ENCODE measurements around the gene FAM227B.
"Not testable (repeated sequence)": the region's sequence is repeated elsewhere in the genome, so short reads cannot be mapped to it uniquely, and the experiment has no call there.

The FAM227B gene

GRCh38 chr15:49435174-49435573 is 185.4 kb downstream of the FAM227B start:
- peak; percentile 39 for DNase-seq

DNA sequence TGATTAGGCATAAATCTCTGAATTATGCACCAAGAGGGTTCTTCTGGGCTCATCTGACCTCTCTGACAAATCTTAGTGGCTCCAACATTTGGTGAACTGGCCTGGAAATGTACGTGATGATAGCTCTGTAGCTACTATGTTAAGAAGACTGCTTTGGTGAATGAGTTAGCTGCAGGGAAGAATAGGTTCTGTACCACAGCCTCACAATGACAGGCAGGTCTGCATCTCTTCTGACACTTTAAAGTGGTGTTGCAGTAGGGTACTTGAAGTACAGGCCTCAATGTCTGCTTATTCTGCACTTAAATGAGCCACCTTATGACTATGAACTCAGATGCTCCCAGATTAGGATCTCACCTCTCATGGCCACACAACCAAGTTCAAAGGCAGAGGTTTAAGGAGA is 190.6 kb downstream of the FAM227B start:
- no peak for DNase-seq

DNA sequence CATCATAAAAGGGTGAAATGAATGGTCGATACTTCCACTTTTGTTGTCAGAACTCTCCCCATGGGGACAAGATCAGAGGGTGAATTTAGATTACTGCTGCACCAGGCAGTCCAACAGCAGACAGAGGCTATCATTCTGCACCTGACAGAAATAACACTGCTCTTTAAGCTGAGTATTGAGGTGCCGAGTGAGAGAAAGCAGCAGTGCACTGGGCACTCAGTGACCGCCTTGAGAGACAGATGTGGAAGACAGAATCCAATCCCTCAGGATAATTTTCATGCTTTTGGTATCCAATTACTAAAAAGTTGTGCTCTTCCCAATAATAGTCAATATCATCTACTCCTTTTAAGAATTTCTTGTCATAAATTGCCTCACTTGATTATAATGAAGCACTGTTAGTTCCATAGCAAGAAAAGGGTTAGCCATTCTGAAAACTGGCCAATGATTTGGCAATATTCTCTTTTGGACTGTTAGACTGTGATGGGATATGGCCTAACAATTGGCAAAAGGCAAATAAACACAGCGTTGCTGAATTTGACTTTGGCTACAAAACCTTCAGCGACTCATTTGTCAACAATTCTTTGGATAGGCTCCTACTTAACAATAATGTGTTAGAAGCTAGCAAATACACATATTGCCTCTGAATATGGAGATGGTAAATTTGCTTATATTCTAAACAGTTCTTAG is 192.1 kb downstream of the FAM227B start:
- DNase-seq = peak; percentile 37

GRCh38 chr15:49427372-49427771 is 193.2 kb downstream of the FAM227B start:
- no peak for DNase-seq

GRCh38 chr15:49424954-49425353 is 195.7 kb downstream of the FAM227B start:
- DNase-seq = peak; percentile 37

DNA sequence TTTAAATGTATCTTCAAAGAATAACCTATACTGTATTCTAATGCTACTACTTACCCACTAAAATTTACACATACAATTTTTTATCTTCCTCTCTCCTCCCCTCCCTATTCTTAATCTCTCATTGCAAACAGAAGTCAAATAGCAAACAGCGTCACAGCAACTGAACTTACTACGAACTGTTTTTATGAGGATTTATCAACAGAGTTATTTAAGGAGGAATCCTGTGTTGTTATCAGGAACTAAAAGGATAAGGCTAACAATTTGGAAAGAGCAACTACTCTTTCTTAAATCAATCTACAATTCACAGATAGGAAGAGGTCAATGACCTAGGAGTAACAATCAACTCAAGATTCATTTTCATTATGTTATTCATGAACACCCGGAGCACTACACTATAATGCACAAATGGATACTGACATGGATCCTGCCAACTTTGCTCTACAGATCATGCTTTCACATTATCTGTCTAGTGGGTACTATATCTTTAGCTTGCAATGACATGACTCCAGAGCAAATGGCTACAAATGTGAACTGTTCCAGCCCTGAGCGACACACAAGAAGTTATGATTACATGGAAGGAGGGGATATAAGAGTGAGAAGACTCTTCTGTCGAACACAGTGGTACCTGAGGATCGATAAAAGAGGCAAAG is 196.6 kb downstream of the FAM227B start:
- DNase-seq = peak; percentile 15

DNA sequence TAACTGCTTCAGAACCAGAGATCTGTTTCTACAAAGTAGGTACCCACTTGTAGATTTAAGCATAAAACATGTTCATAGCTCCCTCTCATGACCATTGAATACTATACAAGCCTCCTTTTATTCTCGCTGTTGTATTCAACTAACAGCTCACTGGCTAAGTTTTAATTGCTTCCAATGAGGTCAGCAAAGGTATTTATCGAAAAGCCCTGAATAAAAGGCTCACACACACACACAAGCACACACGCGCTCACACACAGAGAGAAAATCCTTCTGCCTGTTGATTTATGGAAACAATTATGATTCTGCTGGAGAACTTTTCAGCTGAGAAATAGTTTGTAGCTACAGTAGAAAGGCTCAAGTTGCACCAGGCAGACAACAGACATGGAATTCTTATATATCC is 197.6 kb downstream of the FAM227B start, which contains the start of gene FGF7:
FGF7 (plus strand) TSS at position 222 of the 400 bp plus-strand sequence. CDS start 1,056 bp downstream, outside the sequence.
- peak; percentile 83 for DNase-seq

DNA sequence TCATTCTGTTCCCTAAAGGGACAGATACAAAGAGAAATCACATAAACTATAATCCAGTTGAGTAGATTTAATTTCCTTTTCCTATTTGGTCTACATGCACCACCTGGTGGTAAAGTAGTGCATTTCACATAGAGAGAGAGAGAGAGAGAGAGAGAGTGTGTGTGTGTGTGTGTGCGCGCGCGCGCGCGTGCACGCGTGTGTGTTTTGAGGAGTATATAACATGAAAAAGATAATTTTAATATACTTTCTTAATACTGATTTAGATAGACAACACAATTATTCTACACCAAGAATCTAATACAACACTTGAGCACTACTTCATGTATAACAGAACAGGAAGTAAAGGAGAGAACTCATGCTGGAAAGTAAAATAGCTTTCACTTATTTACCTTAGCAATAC is 198.6 kb downstream of the FAM227B start:
- peak; percentile 77 for DNase-seq

DNA sequence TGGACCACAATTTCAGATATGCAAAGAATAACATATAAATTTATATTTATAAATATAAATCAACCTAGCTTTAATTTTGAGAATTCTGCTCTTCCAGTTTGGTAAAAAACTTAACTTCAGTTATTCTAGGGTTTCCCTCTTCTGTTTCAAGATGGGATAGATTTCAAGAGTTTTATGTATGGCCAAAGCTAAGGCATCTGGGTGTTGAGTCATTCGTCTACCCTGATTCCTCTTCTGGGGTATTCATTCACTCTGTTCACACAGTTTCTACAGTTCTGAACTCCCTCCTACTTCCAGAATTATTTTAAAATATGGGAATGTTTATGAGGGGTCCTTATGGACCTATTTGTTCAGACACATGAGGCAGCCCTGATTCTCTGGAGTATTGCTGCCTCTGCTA is 201.8 kb downstream of the FAM227B start:
- peak; percentile 14 for DNase-seq

DNA sequence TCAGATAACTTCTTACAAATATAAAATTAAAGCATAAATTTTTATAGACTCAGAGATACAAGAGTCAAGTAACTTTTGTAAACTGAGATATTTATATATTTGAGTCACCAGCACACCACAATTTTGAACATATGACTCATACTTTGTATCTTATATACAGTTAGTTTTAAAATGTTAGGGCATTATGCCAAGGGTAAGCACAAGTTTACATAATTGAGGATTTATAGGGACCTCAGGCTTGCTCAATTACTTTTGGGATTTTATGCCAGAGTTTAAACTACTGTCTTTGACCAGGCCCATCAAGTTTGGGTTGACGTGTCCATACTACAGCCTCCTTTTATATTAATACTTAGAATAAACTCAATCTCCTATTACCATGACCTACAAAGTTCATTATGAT is 205.0 kb downstream of the FAM227B start:
- DNase-seq = peak; percentile 88

- no peak for DNase-seq
Measured at GRCh38 chr15:49415149-49415548, 205.5 kb downstream of the FAM227B start.

- no peak for DNase-seq
Measured at GRCh38 chr15:49412797-49413196, 207.8 kb downstream of the FAM227B start.

DNA sequence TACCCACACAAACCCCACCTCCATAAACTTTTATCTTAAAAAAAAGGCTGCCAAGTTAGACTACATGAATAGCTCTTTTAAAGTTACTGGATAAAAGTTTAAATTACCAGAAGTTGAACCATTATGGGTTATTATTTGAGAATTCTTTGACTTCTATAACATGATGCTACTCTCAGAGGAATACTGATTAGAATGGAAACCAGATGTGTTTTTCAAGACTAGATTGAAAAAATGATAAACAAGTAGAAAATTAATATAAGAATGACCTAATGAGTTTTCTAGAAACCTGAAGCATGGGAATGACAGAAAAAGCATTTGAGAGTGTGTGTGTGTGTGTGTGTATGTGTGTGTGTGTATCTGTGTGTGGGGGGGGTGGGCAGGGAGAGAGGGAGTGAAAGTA is 210.0 kb downstream of the FAM227B start:
- peak; percentile 10 for DNase-seq

- no peak for DNase-seq
Measured at GRCh38 chr15:49406352-49407118, 214.1 kb downstream of the FAM227B start.

- DNase-seq = not testable (repeated sequence)
Measured at GRCh38 chr15:49402515-49403296, 217.9 kb downstream of the FAM227B start.

DNA sequence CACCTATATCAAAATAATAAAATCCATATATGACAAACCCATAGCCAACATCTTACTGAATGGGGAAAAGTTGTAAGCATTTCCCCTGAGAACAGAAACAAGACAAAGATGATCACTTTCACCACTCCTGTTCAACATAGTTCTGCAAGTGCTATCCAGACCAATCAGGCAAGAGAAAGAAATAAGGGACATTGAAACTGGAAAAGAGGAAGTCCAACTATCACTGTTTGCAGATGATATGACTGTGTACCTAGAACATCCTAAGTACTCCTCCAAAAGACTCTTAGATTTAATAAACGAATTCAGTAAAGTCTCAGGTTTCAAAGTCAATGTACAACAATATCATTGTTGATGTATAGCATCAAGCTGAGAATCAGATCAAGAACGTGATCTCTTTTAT is 233.1 kb downstream of the FAM227B start:
- DNase-seq = no peak

GRCh38 chr15:49383266-49383665 is 237.4 kb downstream of the FAM227B start:
- DNase-seq = no peak

DNA sequence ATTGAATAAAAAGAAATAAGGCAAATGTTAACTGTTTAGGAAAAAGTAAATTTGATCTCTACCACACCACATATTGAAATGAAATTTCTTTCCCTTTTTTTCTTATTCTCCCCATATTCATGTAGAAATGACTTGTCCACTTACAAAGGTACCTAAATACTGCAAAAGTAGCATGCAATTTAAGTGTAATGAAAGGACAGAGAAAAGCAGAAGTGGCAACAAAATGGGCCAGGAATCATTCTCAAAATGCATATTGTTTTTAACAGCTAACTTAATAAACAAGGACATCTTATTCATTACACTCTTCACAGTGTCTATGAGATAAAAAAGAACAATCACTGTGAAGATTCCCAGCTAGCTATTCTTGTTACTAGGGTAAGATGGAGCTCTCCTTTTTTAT is 238.2 kb downstream of the FAM227B start:
- no peak for DNase-seq

DNA sequence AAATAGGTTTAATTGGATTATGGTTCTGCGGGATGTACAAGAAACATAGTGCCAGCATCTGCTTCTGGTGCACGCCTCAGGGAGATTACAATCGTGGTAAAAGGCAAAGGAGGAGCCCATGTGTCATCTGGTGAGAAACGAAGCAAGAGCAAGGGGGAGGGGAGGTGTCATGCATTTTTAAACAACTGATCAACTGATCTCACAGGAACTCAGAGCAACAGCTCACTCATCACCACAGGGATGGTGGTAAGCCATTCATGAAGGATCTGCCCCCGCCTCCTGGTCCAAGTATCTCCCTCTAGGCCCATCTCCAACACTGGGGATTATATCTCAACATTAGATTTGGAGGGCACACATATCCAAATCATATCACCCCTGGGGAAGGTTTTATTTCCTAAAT is 239.7 kb downstream of the FAM227B start:
- DNase-seq = peak; percentile 24

DNA sequence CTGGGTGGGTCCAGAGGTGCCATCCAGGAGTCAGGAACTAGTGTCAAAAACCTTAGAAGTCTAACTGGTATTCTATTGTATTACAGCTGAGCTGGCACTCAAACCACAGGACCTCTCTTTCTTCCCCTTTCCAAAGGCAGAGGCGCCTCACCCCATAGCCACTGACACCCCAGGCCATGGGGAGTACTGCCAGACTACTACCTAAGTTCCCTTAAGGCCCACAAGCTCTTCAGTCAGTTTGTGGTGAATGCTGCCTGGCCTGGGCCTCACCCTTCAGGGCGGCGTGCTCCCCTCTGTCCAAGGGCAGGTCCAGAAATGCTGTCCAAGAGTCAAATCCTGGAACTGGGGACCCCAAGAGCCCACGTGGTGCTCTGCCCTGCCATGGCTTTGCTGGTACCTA is 240.6 kb downstream of the FAM227B start:
- DNase-seq = no peak

GRCh38 chr15:49372366-49372765 is 248.3 kb downstream of the FAM227B start:
- DNase-seq = no peak

DNA sequence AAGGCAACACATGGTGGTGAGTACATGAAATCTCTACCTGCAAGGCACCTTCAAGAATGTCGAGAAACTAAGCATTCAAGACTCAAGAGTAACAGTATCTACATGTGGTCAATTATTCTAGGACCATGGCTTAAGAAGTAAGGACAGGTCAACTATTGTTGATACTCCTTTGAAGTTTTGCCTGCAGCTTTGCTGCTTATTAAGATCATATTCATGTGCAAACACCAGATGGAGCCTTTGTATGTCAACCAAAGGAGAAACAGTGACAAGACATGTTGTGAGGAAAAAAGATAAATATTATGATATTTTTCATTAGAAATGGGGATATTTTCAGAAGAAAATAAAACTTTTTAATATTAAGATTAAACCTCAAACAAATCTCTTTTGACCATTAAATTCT is 249.8 kb downstream of the FAM227B start:
- peak; percentile 8 for DNase-seq

DNA sequence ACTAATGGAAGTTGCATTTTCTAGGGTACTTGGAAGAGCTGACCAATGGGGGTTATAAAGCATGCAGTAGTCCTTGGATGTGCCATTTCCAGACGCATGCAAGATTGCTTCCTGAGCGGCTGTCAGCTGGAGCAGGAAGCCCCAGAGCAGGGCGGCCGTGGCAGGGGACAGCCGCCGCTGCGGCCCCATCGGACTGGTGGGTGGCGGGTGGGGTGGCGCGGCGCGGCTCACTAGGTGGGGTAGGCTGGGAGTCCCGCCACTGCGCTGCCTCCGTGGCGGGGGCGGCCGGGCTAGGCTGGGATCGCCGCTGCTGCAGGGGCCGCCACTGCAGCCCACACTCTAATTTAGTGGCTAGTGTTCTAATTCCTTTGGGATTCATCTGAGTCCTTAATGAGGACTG is 254.1 kb downstream of the FAM227B start:
- DNase-seq = no peak

All from fibroblast of skin of right biceps (primary cell).